NCI-H524 (cell line): Measurements from ENCODE around the gene ACTR3.

Experiments used
- DNase-seq, 2 experiments: peaks; one replicate each; lab custom pipeline; 2025; lab: John Stamatoyannopoulos, UW

The ACTR3 gene

DNA sequence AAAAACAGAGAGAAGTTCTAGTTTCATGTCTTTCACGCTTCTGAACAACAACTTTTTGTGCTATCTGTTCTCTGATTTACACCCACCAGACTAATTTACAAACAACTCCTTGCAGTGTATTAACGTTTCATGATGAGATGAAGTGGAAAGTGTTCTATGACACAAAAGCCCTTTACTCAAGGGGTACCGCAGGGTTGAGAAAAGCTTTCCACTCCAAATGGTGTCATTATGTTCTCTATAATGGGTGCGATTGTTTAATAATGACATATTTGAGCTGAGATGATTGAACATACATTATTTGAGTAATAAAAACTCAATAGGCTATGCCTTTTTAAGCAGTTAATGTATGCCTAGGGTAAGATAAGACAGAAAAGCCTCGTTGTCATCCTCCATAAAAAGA is 76.3 kb downstream of the ACTR3 start:
- no peak for DNase-seq

DNA sequence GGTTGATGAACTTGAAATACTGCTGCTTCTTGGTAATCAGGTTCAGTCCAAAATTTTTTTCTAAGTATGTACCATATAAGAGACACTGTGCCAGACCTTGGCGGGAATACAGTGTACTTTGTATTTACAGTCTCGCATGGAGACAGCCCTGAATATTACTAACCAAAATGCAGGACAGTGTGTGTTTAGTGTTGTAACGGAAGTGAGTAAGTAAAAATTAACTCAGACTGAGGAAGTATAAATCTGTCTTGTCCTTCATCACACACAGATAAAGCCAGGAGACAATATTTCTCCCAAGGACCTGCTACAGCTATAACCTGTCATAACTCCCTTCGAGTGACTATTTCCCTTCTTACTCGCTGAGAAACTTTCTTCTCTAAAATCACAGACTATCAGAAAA is 76.9 kb downstream of the ACTR3 start:
- DNase-seq, result no peak

DNA sequence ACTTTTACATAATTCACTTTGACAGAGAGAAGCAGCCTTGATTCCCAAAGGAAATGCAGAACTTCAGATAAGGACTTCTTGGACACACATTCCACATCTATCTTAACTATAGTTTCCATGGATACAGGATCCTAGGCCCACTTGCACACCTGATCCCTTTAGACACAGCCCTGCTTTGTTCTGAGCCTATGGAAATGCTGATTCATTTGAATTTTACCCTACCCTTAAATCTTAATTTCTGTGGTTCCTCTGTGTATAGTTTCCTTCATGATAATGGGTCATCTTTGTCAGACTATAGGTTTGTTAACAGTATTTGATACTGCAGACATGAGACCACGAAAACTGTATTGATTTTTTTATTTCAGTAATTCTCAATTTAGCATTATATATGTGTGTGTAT is 77.4 kb downstream of the ACTR3 start:
- DNase-seq, result no peak

DNA sequence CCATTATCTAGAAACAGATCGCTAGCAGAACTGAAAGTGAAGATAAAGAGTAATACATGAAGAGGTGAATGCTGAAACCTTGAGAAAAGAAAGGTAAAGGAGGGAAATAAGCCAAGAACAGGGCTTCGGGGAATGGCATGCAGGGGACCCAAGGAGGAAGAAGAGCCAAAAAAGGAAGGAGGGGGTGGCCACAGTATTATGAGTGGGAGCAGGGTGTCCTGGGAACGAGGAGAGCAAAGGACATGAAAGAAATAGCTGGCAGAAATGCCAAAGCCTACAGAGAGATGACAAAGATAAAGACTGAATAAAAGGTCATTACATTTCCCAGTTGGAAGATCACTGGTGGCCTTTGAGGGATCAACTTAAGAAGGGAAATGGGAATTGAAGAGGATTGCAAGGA is 82.9 kb downstream of the ACTR3 start:
- no peak for DNase-seq

DNA sequence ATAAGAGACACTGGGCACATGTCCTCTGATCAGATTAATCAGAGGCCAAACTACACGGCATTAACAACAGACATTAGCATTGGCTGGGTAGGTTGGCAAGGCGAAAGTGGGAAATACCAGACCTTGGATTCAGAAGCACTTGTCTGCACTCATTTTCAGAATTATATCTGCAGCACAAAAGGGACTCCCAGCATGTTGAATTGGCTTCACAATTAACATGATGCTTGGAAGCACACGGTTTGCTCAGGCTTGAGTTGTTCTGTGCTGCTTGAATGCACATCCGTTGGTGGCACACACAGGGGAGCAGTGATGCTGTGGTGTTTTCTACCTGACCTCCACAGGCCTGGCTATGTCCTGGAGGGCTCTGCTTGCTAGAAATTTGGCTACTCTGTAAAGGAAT is 83.9 kb downstream of the ACTR3 start:
- DNase-seq, result no peak

DNA sequence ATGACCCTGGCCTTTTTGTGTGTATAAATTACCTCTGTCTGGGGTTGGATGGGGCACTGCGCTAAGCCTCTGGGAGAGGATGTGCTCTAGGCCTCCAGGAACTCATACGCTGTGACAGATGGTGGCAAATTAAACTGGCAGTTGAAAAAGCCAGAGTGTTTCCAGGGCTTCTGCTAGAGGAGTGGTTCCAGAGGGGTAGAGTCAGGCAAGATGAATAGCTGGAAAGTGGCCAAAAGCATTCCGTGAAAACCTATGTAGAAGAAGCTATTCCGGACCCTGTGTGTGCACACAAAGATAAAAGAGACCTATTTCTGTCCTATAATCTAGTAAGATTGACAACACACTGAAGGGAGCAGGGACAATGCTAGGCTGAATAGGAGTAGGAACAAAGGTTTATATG is 84.8 kb downstream of the ACTR3 start:
- peak; percentile 96 to 97 for DNase-seq

DNA sequence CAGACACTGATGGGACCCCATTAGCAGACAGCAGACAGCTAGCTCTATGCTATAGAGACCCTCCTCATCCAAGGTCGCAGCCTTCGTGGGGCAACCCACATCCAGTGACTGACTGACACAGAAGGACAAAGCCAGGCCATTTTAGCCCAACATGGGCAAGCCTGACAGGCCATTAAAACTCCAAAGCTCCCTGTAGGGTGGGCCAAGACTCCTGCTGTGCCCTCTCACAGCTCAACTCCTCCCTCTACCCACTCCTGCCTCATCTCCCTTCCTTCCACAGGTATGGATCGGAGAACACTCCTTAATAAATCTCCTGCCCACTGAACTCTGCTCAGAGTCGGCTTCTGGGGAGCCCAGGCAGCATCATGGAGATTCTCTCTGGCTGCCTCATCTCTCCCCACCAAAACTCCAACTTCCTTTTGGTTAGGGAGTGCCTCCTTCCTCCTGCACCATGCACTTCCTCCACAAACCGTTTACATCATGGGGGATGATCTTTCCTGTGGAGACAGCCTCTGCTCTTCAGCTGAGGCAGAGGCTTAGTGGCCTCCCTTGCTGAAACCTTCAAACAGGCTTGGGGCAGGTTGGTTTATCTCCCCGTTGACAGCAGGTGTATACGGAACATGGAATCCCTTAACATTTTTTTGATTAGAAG is 86.5 kb downstream of the ACTR3 start:
- DNase-seq, result no peak

DNA sequence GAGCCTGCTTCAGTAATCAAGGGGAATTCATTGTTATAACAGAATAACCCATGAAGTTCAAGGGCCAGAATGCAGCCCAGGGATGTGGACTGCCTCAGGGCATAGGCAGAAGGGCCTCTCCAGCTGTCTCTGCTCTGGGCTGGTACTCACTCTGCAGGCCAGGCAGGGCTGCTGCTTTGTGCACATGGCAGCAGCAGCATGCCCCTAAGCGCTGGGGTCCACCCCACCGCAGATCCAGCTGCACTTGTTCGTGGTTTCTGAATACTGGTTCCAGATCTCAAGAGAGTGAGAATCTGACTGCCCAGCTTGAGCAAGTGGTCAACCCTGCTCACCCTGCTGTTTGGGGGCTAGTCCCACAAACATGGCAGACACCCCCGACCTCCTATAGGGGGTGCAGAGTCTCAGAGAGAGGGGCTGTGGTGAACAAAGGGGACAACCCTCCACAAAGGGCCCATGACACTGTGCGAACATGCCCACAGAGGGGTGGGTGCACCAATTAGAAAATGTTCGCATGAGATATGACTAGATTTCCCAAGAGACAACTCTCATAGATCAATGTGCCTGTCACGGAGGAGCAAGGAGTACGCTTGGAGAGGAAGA is 87.3 kb downstream of the ACTR3 start:
- peak in 1 of 2 experiments; percentile 27 for DNase-seq

DNA sequence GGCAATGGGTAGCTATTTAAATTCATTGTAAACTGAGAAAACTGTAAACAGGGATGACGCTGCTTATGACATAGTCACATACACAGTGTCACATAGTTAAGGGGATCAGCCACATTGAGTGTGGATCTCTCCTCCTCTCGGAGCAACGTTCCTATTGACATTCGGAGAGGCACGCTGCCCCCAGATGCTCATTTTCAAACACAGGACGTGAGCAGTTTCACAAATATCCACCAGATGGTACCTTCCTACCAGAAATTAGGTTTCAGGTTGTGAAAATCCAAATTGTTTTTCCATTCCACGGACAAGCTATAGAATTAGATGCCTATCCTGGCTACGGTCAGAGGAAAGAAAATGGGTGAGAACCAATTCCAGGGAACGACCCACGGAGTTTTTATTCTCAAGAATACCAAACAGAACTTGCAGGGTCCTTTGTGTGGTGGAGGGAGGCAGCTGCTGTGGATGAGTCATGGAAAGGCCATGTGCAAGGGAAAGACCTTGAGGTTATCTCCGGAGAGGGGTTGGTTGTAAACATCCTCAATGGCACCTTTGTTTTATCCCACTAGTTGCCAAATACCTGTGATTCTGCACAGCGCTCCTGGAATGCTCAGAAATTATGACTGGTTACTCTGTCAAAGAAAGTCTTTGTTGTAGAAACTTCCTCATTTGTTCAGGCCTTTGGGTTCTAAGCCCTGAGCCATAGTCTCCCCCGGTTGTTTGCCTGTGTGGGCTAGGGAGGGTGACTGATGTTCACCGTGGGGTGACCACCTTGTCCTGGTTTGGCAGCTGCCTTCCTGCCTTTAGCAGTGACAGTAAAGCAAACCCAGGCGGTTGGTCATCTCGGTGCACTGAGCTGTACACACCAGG is 88.0 kb downstream of the ACTR3 start:
- peak; percentile 57 to 87 for DNase-seq

DNA sequence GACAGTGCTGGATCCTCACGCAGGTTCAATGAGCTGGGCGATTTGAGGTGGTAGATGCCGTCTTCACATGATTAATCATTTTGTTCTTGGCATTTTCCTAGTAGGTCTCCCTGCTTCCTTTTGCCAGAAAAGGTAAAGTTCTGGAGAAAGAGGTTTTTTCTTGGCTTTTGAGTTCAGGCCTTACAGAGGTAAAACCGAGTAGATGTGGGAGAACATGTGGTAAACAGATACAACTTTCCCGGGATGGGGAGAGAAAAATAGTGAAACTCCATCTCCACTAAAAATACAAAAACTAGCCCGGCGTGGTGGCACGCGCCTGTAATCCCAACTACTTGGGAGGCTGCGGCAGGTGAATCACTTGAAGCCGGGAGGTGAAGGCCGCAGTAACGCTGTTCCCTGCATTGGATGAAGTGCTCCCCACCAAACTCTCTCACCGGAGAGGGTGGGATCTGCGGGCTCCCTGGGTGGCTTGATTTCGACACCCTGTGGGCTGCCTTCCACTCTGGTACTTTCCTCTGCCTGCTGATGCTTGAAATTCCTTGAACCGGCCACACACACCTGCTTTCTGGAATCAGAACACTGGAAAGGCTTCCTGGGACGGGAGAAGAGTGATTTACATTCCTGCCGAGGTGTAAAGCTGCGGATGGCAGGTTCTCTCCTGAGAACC is 88.8 kb downstream of the ACTR3 start:
- DNase-seq, result no peak

DNA sequence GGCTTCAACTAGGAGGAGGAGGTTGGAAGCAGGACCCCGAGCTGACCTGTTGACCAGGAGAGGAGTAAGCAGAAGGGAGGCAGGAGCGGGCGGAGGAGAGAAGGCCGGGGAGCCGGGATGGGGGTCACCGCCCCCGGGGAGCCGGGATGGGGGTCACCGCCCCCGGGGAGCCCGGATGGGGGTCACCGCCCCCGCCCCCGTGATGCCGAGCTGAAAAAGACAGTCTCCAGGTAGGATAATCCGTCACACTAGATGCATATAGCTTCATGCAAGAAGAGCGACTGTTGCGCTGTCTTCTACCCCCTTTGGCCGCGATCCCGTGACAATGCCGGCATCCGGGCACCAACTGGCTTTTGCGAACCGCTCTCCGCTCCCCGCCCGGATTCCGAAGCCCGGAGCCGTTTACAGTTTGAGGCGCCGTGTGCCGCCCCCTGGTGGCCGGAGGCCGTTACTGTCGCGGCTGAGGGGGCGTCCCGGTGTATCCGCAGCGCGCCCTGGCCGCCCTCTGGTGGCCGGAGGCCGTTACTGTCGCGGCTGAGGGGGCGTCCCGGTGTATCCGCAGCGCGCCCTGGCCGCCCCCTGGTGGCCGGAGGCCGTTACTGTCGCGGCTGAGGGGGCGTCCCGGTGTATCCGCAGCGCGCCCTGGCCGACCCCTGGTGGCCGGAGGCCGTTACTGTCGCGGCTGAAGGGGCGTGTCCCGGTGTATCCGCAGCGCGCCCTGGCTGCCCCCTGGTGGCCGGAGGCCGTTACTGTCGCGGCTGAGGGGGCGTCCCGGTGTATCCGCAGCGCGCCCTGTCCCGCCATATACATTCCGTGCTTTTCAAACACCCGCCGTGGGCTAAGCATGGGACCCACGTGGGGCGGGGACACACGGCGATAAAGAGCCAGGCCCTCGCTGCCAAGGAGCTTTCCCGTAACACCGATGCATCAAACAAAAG is 89.6 kb downstream of the ACTR3 start:
- no peak for DNase-seq

DNA sequence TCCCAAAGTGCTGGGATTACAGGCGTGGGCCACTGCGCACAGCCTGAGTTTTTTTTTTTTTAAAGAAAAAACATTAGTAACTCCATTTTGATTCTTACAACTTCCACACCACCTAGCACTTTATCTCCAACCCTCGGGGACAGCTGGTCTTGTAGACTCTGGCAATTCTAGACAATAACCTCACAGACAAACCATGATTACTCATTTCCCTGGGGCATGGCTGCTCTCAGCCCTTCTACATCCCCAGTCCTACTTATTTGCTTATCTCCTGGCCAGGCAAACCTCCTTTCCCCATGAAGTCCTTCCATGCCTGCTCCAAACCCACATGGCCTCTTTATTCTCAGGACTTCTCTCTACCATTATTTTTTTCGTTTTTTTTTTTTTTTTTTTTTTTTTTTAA is 91.1 kb downstream of the ACTR3 start:
- no peak for DNase-seq

DNA sequence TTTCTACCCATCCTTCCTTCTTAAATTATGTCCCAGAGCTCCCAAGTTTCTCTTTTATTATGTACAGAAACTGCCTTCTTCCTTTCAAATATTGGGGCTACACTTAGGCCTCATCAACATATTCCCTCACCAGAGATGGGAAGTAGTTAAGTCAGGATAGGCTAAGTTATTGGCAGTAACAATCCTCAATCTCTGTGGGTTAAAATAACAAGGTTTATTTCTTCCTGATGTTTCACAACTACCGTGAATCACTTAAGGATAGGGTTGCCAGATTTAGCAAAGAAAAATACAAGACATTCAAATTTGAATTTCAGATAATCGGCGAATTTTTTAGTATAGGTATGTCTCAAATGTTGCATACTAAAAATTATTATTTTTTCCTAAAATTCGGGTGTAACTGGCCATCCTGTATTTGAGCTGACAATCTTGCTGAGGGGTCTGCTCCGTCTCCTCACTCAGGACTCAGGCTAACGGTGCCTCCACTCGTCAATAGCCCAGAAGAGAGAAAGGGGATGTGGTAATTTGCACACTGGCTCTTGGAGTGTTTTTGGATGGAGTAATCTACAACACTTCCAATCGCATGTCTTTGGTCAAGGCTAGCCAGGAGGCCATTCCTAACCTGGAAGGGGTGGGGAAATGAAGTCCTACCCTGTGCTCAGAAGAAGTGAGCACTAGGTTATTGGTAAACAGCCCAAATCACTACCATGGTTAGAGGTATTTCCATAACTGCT is 91.7 kb downstream of the ACTR3 start:
- DNase-seq, result no peak

DNA sequence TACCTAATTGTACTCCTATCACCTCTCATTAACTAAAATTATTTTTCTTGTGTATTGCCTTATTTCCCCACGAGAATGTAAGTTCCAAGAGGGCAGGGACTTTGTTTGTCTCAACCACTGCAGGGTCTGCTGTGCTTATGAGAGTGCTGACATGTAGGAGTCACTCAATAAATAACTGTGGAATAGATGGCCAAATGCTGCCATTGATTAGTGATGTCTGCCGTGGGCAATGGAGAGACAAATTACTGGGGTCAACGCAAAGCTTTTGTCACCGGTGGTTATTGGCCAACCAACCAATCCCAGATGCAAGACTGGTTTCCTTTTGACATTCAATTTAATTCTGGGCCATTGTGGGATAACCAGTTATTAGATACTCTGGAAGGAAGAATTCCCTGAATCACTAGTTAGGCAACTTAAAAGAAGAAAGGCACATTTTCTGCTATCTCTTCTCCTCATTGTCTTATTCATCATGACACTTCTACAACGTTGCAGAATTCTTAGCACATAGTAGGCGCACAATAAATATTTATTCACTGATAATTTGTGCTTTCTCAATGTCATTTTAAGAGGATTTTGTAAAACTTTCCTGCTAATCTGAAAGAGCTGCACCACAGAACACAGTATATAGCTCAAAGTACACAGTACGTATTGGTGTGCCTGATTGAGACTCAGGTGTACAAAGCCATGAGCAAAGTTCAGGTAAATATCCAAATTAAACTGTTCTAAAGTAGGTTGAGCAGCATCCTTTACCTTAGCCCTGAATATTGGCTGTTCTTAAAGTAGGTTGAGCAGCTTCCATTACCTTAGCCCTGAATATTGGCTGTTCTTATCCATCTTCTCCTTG is 95.9 kb downstream of the ACTR3 start:
- no peak for DNase-seq

DNA sequence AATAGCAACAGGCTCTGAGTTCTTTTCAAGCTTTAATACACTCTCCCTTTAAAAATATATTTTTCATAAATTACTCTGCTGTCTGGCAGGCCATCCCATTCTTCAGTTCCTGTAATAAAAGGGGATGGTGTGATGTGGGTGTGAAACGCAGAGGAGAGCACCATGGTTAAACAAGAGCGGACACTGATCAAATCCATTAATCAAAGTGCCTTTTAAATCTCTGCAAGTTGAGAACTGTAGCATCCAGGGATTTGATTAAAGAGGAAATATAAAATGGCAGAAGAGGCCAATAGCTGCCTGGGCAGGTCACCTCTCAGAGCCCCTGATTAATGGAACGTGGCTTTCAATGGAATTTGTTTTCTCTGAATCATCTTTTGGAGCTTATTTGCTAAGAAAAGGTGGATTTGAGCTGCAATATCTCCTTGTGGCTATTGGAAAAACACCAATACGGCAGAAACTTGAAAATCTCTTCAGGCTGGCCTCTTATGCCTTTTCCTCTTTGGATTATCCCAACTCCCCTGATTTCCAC is 96.9 kb downstream of the ACTR3 start:
- no peak for DNase-seq

DNA sequence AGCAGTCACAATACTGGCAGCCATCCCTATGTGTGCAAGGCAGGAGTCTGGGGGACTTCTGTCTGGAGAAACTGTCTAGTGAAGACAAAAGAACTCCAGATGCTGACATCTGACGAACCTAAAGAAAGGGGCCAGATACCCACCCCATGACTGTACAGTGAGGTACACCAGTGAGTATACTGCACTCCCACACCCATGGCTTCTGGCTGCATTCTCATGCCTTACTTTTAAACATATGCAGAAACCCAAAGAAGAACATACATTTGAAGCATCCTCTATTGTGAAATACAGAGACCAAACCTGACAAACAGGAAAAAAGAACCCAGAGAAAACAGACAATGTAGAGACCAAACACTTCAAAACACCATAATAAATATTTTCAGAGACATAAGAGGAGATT is 102.2 kb downstream of the ACTR3 start:
- no peak for DNase-seq

DNA sequence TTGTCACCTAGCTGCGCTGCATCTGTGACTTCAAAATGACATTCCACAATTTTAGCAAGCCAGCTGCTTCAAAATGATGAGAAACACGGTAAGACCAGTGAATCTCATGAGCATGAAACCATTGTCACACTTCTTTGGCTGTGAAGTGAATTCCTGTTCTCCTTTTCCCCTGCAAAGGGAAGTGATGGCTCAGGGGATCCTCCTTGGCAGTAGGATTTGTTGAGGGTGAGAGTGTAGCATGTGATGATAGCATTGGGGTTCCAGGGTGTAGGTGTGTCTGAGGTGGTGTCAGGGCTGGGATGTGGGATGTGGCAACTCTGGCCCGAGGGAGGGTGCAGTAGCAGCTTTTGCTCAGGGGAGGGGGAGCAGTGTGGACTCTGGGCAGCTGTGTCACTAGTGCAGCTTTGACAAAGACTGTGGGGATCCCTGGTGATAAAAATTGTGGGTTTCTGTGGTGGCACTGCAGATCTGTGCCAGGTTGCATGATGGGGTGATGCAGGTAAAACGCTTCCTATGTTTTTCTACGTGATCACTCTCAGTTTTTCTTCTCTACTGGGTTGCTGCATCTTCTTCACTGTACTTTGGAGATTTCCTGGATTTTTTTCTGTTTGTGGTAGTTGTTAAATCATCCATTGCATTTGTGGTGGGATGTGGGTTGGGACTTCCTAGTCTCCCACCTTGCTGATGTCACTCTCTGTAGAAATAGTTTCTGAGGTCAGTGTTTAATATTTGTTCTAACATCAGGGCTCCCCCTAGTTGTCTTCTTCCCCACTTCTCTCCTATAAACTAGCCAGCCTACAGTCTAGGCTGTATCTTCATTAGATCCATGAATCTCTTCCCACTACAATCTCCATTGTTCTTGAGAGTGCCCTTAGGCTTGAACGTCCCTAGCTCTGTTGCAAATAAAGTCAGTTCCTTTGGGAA is 107.0 kb downstream of the ACTR3 start:
- DNase-seq, result no peak

DNA sequence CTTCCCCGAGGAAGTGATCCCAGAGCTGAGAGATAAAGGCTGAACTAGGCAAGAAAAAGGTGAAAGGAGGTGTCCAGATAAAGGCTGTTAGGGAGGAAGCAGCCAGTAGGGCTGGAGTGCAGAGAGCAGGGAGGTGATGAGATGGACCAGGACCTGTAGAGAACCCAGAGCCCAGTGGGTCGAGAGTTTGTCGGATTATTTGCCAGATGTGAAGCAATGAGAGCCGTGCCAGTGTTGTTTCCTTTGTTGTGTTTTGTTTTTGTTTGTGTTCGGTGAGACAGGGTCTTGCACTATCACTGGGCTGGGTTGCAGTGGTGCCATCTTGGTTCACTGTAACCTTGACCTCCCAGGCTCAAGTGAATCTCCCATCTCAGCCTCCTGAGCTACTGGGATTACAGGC is 111.3 kb downstream of the ACTR3 start:
- DNase-seq, result no peak

DNA sequence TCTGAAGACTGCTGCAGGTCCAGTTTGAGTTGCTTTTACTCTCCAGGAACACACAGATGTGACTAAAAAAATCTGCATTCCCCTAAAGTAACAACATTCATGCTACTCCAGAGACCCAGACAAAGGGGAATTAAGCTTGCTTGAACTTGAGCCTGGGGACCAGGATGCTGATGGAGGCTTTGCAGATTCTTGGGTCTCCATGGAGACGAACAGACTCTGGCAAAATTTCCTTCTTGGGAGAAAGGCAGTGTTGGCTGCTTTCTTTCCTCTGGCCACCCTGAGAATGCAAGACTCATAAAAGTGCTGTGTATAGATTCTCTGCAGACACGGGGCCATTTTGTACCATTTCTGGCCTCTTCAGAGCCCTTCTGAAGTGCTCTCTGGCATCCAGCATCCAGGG is 112.0 kb downstream of the ACTR3 start:
- no peak for DNase-seq
